ENCODE measurements around the gene C5orf52.

DNA sequence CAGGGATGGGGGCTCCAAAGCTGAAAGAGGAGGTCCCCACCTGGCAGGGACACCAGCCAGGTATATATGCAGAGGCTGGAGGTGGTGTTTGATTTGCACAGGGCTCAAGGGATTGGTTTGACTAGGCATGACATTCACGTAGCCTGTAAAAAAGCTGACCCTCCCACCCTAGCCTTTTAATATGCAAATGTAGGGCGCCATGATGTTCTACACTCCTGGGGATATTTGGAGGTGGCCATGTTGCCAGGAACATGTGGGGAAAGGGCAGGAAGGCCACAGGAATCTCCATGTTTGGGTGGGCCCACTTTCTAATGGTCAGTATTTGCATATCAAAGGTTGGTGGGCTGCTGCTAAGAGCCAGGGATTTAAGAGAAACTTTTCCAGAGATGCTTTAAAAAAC is 47.9 kb downstream of the C5orf52 start:
- TF ChIP-seq, protein P1, sequence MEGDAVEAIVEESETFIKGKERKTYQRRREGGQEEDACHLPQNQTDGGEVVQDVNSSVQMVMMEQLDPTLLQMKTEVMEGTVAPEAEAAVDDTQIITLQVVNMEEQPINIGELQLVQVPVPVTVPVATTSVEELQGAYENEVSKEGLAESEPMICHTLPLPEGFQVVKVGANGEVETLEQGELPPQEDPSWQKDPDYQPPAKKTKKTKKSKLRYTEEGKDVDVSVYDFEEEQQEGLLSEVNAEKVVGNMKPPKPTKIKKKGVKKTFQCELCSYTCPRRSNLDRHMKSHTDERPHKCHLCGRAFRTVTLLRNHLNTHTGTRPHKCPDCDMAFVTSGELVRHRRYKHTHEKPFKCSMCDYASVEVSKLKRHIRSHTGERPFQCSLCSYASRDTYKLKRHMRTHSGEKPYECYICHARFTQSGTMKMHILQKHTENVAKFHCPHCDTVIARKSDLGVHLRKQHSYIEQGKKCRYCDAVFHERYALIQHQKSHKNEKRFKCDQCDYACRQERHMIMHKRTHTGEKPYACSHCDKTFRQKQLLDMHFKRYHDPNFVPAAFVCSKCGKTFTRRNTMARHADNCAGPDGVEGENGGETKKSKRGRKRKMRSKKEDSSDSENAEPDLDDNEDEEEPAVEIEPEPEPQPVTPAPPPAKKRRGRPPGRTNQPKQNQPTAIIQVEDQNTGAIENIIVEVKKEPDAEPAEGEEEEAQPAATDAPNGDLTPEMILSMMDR (conservative IDR thresholded peaks at IDR 0.05 in 1 of 2, IDR thresholded peaks at IDR 0.05 in 1 of 2; ENCODE audit: low read depth in 1 of 2, low read length in 2 of 2), result no peak
- TF ChIP-seq EZH2 (IDR thresholded peaks at IDR 0.05; ENCODE audit: low read length, missing control alignments), result no peak
